ENCODE results near the gene ERC2.

The ERC2 gene

DNA sequence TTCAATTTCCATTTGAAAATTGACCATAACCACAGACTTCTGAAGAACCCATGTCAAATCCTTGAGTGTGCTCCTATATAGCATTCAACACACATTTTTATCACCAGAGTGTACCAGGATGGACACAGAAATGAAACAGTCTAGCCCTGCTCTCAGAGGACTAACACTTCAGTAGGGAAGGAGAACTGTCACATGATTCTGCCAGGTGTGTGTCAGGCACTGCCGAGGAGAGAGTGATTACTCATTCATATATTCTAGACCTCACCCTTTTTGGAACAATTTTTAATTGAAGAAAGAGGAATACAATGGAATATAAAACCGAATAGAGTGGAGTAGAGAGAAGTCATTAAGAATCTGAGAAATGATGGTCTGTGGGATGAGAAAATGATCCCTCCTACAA, 125.8 kb downstream of the ERC2 start:
- Histone ChIP-seq H3K27me3 (ENCODE audit: insufficient read depth, low read length, poor library complexity, severe bottlenecking) (no peaks in the 10 kb centered on the region), H2AFZ (ENCODE audit: low read length) (no peak overlapping the region), H3F3A (ENCODE audit: low read depth) (no peaks in the 10 kb centered on the region), H3K79me2 (ENCODE audit: insufficient read depth, low read length) (no peaks in the 10 kb centered on the region), H3K9me3 (ENCODE audit: insufficient read depth, low read depth, low read length) (no peaks in the 10 kb centered on the region), H3K36me3 (ENCODE audit: insufficient read depth, low read length) (no peaks in the 10 kb centered on the region), H4K20me1 (ENCODE audit: insufficient read depth, low read length, poor library complexity, severe bottlenecking) (no peaks in the 10 kb centered on the region), H3K4me3 (ENCODE audit: low read length, poor library complexity, severe bottlenecking) (no peak overlapping the region), H3K9ac (ENCODE audit: low read depth, low read length, poor library complexity, severe bottlenecking) (no peak overlapping the region), H3K9me2 (replicated peaks; ENCODE audit: low read depth, low read length) (no peaks in the 10 kb centered on the region), H3K4me1 (ENCODE audit: insufficient read depth, low read length, poor library complexity, severe bottlenecking) (peaks cover 6% of the 10 kb centered on the region), H3K4me2 (ENCODE audit: low read depth, low read length, poor library complexity, severe bottlenecking) (no peak overlapping the region)
- TF ChIP-seq CTCF (conservative IDR thresholded peaks at IDR 0.05; ENCODE audit: low read length) (no peak), EZH2phosphoT487 (IDR thresholded peaks at IDR 0.05; ENCODE audit: borderline replicate concordance) (no peak)

- no peaks in the 10 kb centered on the region for H3K27me3 ChIP-seq (ENCODE audit: insufficient read depth, low read length, poor library complexity, severe bottlenecking)
- no peaks in the 10 kb centered on the region for H3K79me2 ChIP-seq (ENCODE audit: insufficient read depth, low read length)
- TF ChIP-seq CTCF (conservative IDR thresholded peaks at IDR 0.05; ENCODE audit: low read length) (no peak), EZH2phosphoT487 (IDR thresholded peaks at IDR 0.05; ENCODE audit: borderline replicate concordance) (no peak)
- no peaks in the 10 kb centered on the region for H4K20me1 ChIP-seq (ENCODE audit: insufficient read depth, low read length, poor library complexity, severe bottlenecking)
- no peaks in the 10 kb centered on the region for H3K9me2 ChIP-seq (replicated peaks; ENCODE audit: low read depth, low read length)
- H3K4me3 ChIP-seq (ENCODE audit: low read length, poor library complexity, severe bottlenecking), result no peak overlapping the region
- H3K36me3 ChIP-seq (ENCODE audit: insufficient read depth, low read length), result no peaks in the 10 kb centered on the region
- no peaks in the 10 kb centered on the region for H3F3A ChIP-seq (ENCODE audit: low read depth)
- no peak overlapping the region for H3K4me2 ChIP-seq (ENCODE audit: low read depth, low read length, poor library complexity, severe bottlenecking)
- H3K4me1 ChIP-seq (ENCODE audit: insufficient read depth, low read length, poor library complexity, severe bottlenecking), result no peaks in the 10 kb centered on the region
- no peak overlapping the region for H2AFZ ChIP-seq (ENCODE audit: low read length)
- no peak overlapping the region for H3K9ac ChIP-seq (ENCODE audit: low read depth, low read length, poor library complexity, severe bottlenecking)
- no peaks in the 10 kb centered on the region for H3K9me3 ChIP-seq (ENCODE audit: insufficient read depth, low read depth, low read length)
Observed at GRCh38 chr3:56339671-56340070, 128.6 kb downstream of the ERC2 start.

DNA sequence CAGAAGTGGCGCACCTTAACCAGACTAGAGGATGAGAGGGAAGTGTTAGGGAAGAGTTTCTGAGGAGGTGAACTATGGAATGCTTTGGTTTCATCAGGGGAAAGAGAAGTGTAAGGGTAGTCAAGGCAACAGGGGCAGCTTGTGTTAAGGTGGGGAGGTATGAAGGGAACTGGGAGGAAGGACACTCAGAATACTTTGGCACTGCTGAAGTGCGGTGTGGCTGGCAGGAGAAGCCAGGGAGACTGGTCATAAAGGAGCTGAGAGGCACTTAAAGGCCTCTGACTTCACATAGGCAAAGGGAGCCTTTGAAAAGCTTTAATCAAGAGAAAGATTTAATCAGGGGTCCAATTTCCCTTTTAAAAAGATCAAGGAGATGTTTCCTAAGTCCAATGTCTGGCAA, 129.0 kb downstream of the ERC2 start:
- no peaks in the 10 kb centered on the region for H3K9me3 ChIP-seq (ENCODE audit: insufficient read depth, low read depth, low read length)
- H4K20me1 ChIP-seq (ENCODE audit: insufficient read depth, low read length, poor library complexity, severe bottlenecking), result no peaks in the 10 kb centered on the region
- no peaks in the 10 kb centered on the region for H3F3A ChIP-seq (ENCODE audit: low read depth)
- H3K9me2 ChIP-seq (replicated peaks; ENCODE audit: low read depth, low read length), result no peaks in the 10 kb centered on the region
- no peak overlapping the region for H3K9ac ChIP-seq (ENCODE audit: low read depth, low read length, poor library complexity, severe bottlenecking)
- no peak overlapping the region for H3K4me3 ChIP-seq (ENCODE audit: low read length, poor library complexity, severe bottlenecking)
- no peak overlapping the region for H2AFZ ChIP-seq (ENCODE audit: low read length)
- no peak overlapping the region for H3K4me2 ChIP-seq (ENCODE audit: low read depth, low read length, poor library complexity, severe bottlenecking)
- H3K4me1 ChIP-seq (ENCODE audit: insufficient read depth, low read length, poor library complexity, severe bottlenecking), result no peaks in the 10 kb centered on the region
- no peaks in the 10 kb centered on the region for H3K79me2 ChIP-seq (ENCODE audit: insufficient read depth, low read length)
- no peaks in the 10 kb centered on the region for H3K27me3 ChIP-seq (ENCODE audit: insufficient read depth, low read length, poor library complexity, severe bottlenecking)
- no peaks in the 10 kb centered on the region for H3K36me3 ChIP-seq (ENCODE audit: insufficient read depth, low read length)
- TF ChIP-seq CTCF (conservative IDR thresholded peaks at IDR 0.05; ENCODE audit: low read length) (no peak), EZH2phosphoT487 (IDR thresholded peaks at IDR 0.05; ENCODE audit: borderline replicate concordance) (no peak)
